SH-SY5Y (cell line): ENCODE results near the gene HOXA13.

Source experiments
- GATA2 ChIP-seq: IDR thresholded peaks from 2 replicates; pipeline ENCODE4 v1.6.1; 2011; ENCODE audit warnings: mild to moderate bottlenecking, low read depth, low read length
- GATA3 ChIP-seq: IDR thresholded peaks from 2 replicates; pipeline ENCODE4 v1.6.1; 2011; ENCODE audit warnings: low read depth, mild to moderate bottlenecking, low read length, moderate library complexity

Gene HOXA13

GRCh38 chr7:27242154-27242553 is 42.3 kb upstream of the HOXA13 start:
- no peak for TF ChIP-seq GATA2
- no peak for TF ChIP-seq GATA3

- TF ChIP-seq GATA2 (no peak), GATA3 (no peak)
Observed at GRCh38 chr7:27241189-27242056, 41.5 kb upstream of the HOXA13 start.

- TF ChIP-seq GATA3 (no peak), GATA2 (no peak)
Observed at GRCh38 chr7:27240015-27240731, 40.3 kb upstream of the HOXA13 start.

- no peak for TF ChIP-seq GATA2
- TF ChIP-seq GATA3: no peak
Observed at GRCh38 chr7:27239387-27240014, 39.6 kb upstream of the HOXA13 start.

GRCh38 chr7:27238979-27239386 is 39.1 kb upstream of the HOXA13 start:
- TF ChIP-seq GATA2: no peak
- no peak for TF ChIP-seq GATA3

- TF ChIP-seq GATA3 (no peak), GATA2 (no peak)
Observed at GRCh38 chr7:27237735-27238334, 37.9 kb upstream of the HOXA13 start.

GRCh38 chr7:27235387-27236311 is 35.8 kb upstream of the HOXA13 start:
- no peak for TF ChIP-seq GATA2
- no peak for TF ChIP-seq GATA3

GRCh38 chr7:27229448-27229847 is 29.6 kb upstream of the HOXA13 start:
- no peak for TF ChIP-seq GATA3
- TF ChIP-seq GATA2: no peak

- no peak for TF ChIP-seq GATA2
- no peak for TF ChIP-seq GATA3
Observed at GRCh38 chr7:27224983-27225934, 25.4 kb upstream of the HOXA13 start.

- TF ChIP-seq GATA2 (no peak), GATA3 (no peak)
Observed at GRCh38 chr7:27223941-27224575, 24.2 kb upstream of the HOXA13 start.

- TF ChIP-seq GATA2: no peak
- TF ChIP-seq GATA3: no peak
Observed at GRCh38 chr7:27221201-27221797, 21.4 kb upstream of the HOXA13 start.

GRCh38 chr7:27220440-27220955 is 20.6 kb upstream of the HOXA13 start:
- no peak for TF ChIP-seq GATA2
- TF ChIP-seq GATA3: no peak
